ENCODE data around the gene RILP. TPM values are rescaled to one million over a fixed set of nuclear protein-coding genes. Genes with fewer than 3 reads are reported as not detected.

RILP gene
- total RNA-seq, 2 experiments from 2014 or later = 1.3 to 1.5 TPM

DNA sequence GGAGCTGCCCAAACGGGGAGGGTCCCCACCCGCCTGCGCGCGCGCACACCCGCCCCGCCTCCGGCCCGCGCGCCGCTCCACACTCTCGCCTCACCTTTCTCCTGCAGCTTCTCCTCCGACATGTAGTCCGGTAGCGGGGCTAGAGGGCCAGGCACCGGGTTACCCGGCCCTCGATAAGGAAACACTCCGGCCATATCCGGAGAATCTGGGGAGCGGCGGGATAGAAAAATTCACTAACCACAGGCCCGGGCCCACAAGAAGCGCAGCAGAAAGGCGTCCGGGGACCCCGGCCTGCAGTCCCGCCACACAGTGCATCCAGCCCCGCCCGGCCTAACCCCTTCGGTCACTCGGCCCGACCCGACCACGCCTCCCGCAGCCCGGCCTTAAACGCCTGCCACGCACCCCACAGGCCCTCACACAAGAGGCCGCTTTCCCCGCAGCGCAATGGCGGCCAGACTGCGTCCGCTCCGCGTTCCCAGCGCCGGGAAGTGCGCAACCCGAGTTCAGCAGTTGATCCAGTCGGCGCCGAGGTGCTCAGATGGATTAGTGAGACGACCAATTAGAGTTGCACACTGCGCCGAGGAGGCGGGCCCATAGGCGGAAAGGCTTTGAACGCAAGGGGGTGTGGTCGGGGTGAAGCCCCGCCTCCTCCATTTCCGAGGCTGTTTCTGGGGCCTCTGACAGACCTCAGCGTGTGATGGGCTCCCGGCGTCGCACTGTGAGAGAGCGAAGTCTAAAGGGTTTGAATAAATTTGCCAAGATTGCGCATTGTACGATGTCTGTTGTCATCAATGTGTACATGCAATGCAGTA is 34.9 kb upstream of the RILP start, which contains the start of gene PRPF8:
Gene PRPF8, minus strand, starts transcription at position 490 of the 812 bp plus-strand sequence. Its CDS starts 296 bp downstream, at position 194.
- peak within 1 kb of the TSS; percentile 93 for H3K4me3 ChIP-seq (ENCODE audit: low read length)
- H3K27ac ChIP-seq (ENCODE audit: low read depth in 1 of 2, low read length in 2 of 2) = peak within 1 kb of the TSS; percentile 86 to 95
- intact Hi-C loops (cut with DNase I, micrococcal nuclease) = loop anchor here (1.0 to 10.0 kb wide), 3 partner anchors 32 to 360 kb away; partner anchors contain the start of genes OVCA2 (in 1 of the 2), RILP (in 1 of the 2) and SCARF1 (in 1 of the 2)
- H3K4me1 ChIP-seq (ENCODE audit: insufficient read depth, low read length) = peaks cover 33% of the 10 kb centered on the region
- peaks cover 49% of the 10 kb centered on the region for H3K4me1 Mint-ChIP-seq (ENCODE audit: low read depth)
- peak within 1 kb of the TSS; percentile 99 for H3K4me3 Mint-ChIP-seq
- peak within 1 kb of the TSS; percentile 96 for H3K27ac Mint-ChIP-seq
- CTCF ChIA-PET = interaction anchor here (0.7 to 1.1 kb wide), 3 partner anchors 16 to 37 kb away, joined by 4 to 6 read pairs (median 5); partner anchors contain the start of gene RILP
- DNase-seq (peak; percentile 97 to 99 (median 98)), ATAC-seq (ENCODE audit: poor library complexity) (peak; percentile 96)
- POLR2A ChIA-PET = interaction anchor here (0.6 to 3.5 kb wide), 28 partner anchors 12 to 1365 kb away, joined by 3 to 52 read pairs (median 4); partner anchors contain the start of genes RILP, RPA1, SCARF1 and SLC43A2
- H3K9me3 ChIP-seq (ENCODE audit: control insufficient read depth in 1 of 2, insufficient read depth in 1 of 2, low read length in 2 of 2) = no peaks in the 10 kb centered on the region
- TF ChIP-seq, protein P1, sequence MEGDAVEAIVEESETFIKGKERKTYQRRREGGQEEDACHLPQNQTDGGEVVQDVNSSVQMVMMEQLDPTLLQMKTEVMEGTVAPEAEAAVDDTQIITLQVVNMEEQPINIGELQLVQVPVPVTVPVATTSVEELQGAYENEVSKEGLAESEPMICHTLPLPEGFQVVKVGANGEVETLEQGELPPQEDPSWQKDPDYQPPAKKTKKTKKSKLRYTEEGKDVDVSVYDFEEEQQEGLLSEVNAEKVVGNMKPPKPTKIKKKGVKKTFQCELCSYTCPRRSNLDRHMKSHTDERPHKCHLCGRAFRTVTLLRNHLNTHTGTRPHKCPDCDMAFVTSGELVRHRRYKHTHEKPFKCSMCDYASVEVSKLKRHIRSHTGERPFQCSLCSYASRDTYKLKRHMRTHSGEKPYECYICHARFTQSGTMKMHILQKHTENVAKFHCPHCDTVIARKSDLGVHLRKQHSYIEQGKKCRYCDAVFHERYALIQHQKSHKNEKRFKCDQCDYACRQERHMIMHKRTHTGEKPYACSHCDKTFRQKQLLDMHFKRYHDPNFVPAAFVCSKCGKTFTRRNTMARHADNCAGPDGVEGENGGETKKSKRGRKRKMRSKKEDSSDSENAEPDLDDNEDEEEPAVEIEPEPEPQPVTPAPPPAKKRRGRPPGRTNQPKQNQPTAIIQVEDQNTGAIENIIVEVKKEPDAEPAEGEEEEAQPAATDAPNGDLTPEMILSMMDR (IDR thresholded peaks at IDR 0.05) = no peak
- no peaks in the 10 kb centered on the region for H3K9me3 Mint-ChIP-seq
- H3K36me3 Mint-ChIP-seq (ENCODE audit: low read depth) = peaks cover 53% of the 10 kb centered on the region
- no peaks in the 10 kb centered on the region for H3K27me3 Mint-ChIP-seq
- H3K27me3 ChIP-seq (ENCODE audit: control insufficient read depth in 1 of 2, insufficient read depth in 2 of 2, low read length in 2 of 2) = no peaks in the 10 kb centered on the region
- H3K36me3 ChIP-seq (ENCODE audit: insufficient read depth, low read length) = peaks cover 37% of the 10 kb centered on the region

DNA sequence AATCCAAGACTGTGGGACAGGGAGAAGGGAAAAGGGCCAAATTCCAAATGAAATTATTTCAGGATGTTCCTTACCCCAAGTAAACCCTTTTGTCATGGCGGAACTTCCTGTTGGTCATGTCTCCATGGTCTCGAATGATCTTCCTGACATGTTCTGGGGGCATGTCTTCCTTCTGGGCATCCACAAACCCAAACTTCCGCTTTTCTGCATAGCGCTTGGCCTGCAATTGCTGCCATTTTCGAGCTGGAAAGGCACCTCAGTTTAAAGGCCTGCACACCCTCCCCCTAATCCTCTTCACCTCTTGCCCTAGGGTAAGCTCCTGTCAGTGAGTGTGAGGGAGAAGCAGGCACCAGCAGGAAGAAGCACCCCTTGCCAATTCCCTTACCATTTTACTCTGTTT is 33.8 kb upstream of the RILP start:
- no peaks in the 10 kb centered on the region for H3K27me3 Mint-ChIP-seq
- Histone ChIP-seq H3K4me3 (ENCODE audit: low read length) (peak overlapping the region; percentile 93), H3K36me3 (ENCODE audit: insufficient read depth, low read length) (peaks cover 48% of the 10 kb centered on the region), H3K4me1 (ENCODE audit: insufficient read depth, low read length) (peaks cover 33% of the 10 kb centered on the region), H3K9me3 (ENCODE audit: control insufficient read depth in 1 of 2, insufficient read depth in 1 of 2, low read length in 2 of 2) (no peaks in the 10 kb centered on the region), H3K27me3 (ENCODE audit: control insufficient read depth in 1 of 2, insufficient read depth in 2 of 2, low read length in 2 of 2) (no peaks in the 10 kb centered on the region), H3K27ac (ENCODE audit: low read depth in 1 of 2, low read length in 2 of 2) (no peak overlapping the region)
- ChIA-PET POLR2A (interaction anchor here (0.8 to 3.5 kb wide), 15 partner anchors 11 to 653 kb away, joined by 3 to 52 read pairs (median 8); partner anchors contain the start of genes RILP, RPA1, SLC43A2 and SMG6), CTCF (interaction anchor here (0.7 to 1.0 kb wide), 3 partner anchors 14 to 371 kb away, joined by 3 to 5 read pairs (median 4); partner anchors contain the start of gene HIC1)
- peak in 1 of 14 experiments; percentile 23 for DNase-seq
- H3K27ac Mint-ChIP-seq = peak overlapping the region; percentile 96
- no peak for ATAC-seq (ENCODE audit: poor library complexity)
- no peaks in the 10 kb centered on the region for H3K9me3 Mint-ChIP-seq
- H3K4me1 Mint-ChIP-seq (ENCODE audit: low read depth) = peaks cover 49% of the 10 kb centered on the region
- TF ChIP-seq, protein P1 (IDR thresholded peaks at IDR 0.05) = no peak
- intact Hi-C loops (cut with DNase I, micrococcal nuclease) = loop anchor here (1.0 to 10.0 kb wide), 3 partner anchors 32 to 361 kb away; partner anchors contain the start of genes OVCA2 (in 1 of the 2), RILP (in 1 of the 2) and SCARF1 (in 1 of the 2)
- peak overlapping the region; percentile 99 for H3K4me3 Mint-ChIP-seq
- peaks cover 64% of the 10 kb centered on the region for H3K36me3 Mint-ChIP-seq (ENCODE audit: low read depth)

DNA sequence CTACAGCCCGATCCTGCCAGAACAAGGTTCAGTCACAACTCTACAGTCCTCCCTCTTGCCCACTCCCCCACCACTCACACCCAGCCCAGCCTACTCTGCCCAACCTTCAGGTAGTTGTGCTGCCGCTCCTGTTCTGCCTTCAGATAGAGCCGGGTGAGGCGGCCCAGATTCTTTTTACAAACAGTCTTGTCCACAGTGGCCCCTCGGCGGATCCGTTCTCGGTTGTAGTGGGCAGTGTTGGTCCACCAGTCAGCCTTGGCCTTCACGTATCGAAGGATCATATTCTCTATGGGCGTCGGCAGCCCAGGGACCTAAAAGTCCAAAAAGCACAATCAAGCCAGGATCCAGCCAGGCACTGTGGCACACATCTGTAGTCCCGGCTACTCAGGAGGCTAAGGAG is 26.7 kb upstream of the RILP start:
- no peaks in the 10 kb centered on the region for H3K27me3 ChIP-seq (ENCODE audit: control insufficient read depth in 1 of 2, insufficient read depth in 2 of 2, low read length in 2 of 2)
- peaks cover 32% of the 10 kb centered on the region for H3K4me1 Mint-ChIP-seq (ENCODE audit: low read depth)
- H3K4me1 ChIP-seq (ENCODE audit: insufficient read depth, low read length) = peaks cover 14% of the 10 kb centered on the region
- H3K36me3 ChIP-seq (ENCODE audit: insufficient read depth, low read length) = peaks cover 94% of the 10 kb centered on the region
- no peak for ATAC-seq (ENCODE audit: poor library complexity)
- H3K4me3 Mint-ChIP-seq = peak overlapping the region; percentile 13
- H3K36me3 Mint-ChIP-seq (ENCODE audit: low read depth) = peaks cover 98% of the 10 kb centered on the region
- intact Hi-C loops (cut with DNase I, micrococcal nuclease) = no loop called here
- DNase-seq = no peak
- H3K9me3 ChIP-seq (ENCODE audit: control insufficient read depth in 1 of 2, insufficient read depth in 1 of 2, low read length in 2 of 2) = no peaks in the 10 kb centered on the region
- H3K27ac ChIP-seq (ENCODE audit: low read depth in 1 of 2, low read length in 2 of 2) = no peak overlapping the region
- no peak overlapping the region for H3K27ac Mint-ChIP-seq
- ChIA-PET CTCF (no interaction called here), POLR2A (no interaction called here)
- no peaks in the 10 kb centered on the region for H3K27me3 Mint-ChIP-seq
- TF ChIP-seq, protein P1 (IDR thresholded peaks at IDR 0.05) = no peak
- H3K4me3 ChIP-seq (ENCODE audit: low read length) = no peak overlapping the region
- H3K9me3 Mint-ChIP-seq = no peaks in the 10 kb centered on the region
